Measurements from ENCODE around the gene SPDYC. TPM values are rescaled to one million over a fixed set of nuclear protein-coding genes. Genes with fewer than 3 reads are reported as not detected.

The SPDYC gene
- total and polyA plus RNA-seq, 2 experiments from 2014 or later = 0.27 TPM; not detected in 1

DNA sequence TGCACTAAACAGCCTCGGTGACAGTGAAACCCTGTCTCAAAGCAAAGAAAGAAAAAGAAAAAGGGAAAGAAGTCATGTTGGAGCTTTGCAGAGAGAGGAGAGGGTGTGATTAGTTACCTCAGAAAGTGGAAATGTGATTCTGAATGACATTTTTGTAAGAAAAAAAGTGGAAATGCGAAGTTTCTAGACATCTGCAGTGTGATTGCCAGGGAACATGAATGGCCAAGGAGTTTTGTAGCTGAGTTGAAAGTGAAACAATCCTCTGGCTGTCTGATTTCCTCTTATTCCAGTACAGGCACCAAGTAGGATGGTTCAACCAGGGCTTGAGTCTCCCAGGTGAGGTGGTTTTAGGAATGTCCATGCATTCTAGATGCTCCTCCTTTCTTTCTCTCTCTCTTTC is 17.9 kb upstream of the SPDYC start (continued):
- no peak for TF ChIP-seq STAT1 (IDR thresholded peaks at IDR 0.05; ENCODE audit: unreplicated experiment)
- TF ChIP-seq, protein P1, sequence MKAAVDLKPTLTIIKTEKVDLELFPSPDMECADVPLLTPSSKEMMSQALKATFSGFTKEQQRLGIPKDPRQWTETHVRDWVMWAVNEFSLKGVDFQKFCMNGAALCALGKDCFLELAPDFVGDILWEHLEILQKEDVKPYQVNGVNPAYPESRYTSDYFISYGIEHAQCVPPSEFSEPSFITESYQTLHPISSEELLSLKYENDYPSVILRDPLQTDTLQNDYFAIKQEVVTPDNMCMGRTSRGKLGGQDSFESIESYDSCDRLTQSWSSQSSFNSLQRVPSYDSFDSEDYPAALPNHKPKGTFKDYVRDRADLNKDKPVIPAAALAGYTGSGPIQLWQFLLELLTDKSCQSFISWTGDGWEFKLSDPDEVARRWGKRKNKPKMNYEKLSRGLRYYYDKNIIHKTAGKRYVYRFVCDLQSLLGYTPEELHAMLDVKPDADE (IDR thresholded peaks at IDR 0.05) = no peak

DNA sequence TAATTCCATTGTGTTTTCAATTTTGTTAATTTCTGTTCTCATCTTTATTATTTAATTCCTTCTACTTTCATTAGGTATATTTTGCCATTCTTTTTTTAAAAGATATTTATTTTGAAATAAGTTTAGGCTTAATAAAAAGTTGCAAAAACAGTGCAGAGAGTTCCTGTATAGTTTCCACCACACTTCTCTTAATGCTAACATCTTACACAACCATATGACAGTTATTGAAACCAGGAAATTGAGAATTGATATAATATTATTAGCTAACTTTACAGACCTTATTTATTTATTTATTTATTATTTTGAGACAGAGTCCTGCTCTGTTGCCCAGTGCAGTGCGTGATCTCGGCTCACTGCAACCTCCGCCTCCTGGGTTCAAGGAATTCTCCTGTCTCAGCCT is 13.8 kb upstream of the SPDYC start:
- Histone ChIP-seq H3K4me3 (no peak overlapping the region), H3K4me2 (no peak overlapping the region), H3K4me1 (ENCODE audit: insufficient read depth) (no peaks in the 10 kb centered on the region), H4K20me1 (replicated peaks; ENCODE audit: insufficient read depth) (no peaks in the 10 kb centered on the region), H3K27ac (ENCODE audit: low read depth) (no peak overlapping the region), H3F3A (replicated peaks; ENCODE audit: low read depth) (no peaks in the 10 kb centered on the region), H3K27me3 (ENCODE audit: insufficient read depth) (no peaks in the 10 kb centered on the region), H3K36me3 (ENCODE audit: insufficient read depth) (no peaks in the 10 kb centered on the region), H3K79me2 (replicated peaks; ENCODE audit: insufficient read depth) (no peaks in the 10 kb centered on the region), H3K9me2 (ENCODE audit: insufficient read depth) (no peaks in the 10 kb centered on the region), H2AFZ (no peak overlapping the region)
- H3K36me3 Mint-ChIP-seq (ENCODE audit: low read depth) = no peaks in the 10 kb centered on the region; the same call in 2 of the 3 replicates
- no peak for ATAC-seq
- no peak for DNase-seq (ENCODE audit: low spot score)
- H3K4me1 Mint-ChIP-seq = no peaks in the 10 kb centered on the region
- no peak overlapping the region for H3K27ac Mint-ChIP-seq
- H3K27me3 Mint-ChIP-seq (ENCODE audit: insufficient read depth, low read depth, poor library complexity) = peaks cover 3% of the 10 kb centered on the region
- no peak overlapping the region for H3K4me3 Mint-ChIP-seq
- no peaks in the 10 kb centered on the region for H3K9me3 Mint-ChIP-seq
- TF ChIP-seq, protein P1 (IDR thresholded peaks at IDR 0.05) = no peak
- TF ChIP-seq EZH2 (IDR thresholded peaks at IDR 0.05; ENCODE audit: low read depth, unreplicated experiment) (no peak), NANOG (IDR thresholded peaks at IDR 0.05; ENCODE audit: borderline replicate concordance) (no peak), POLR2AphosphoS5 (IDR thresholded peaks at IDR 0.05; ENCODE audit: low read depth) (no peak), EZH2phosphoT487 (IDR thresholded peaks at IDR 0.05; ENCODE audit: unreplicated experiment) (no peak), CREB1 (CRISPR knock-in tag; IDR thresholded peaks at IDR 0.05; ENCODE audit: low read depth) (no peak), ZNF114 (CRISPR knock-in tag; IDR thresholded peaks at IDR 0.05) (no peak), STAT1 (IDR thresholded peaks at IDR 0.05; ENCODE audit: unreplicated experiment) (no peak), ZNF331 (CRISPR knock-in tag; IDR thresholded peaks at IDR 0.05; ENCODE audit: low read depth) (no peak)
- TF ChIP-seq, protein P2, sequence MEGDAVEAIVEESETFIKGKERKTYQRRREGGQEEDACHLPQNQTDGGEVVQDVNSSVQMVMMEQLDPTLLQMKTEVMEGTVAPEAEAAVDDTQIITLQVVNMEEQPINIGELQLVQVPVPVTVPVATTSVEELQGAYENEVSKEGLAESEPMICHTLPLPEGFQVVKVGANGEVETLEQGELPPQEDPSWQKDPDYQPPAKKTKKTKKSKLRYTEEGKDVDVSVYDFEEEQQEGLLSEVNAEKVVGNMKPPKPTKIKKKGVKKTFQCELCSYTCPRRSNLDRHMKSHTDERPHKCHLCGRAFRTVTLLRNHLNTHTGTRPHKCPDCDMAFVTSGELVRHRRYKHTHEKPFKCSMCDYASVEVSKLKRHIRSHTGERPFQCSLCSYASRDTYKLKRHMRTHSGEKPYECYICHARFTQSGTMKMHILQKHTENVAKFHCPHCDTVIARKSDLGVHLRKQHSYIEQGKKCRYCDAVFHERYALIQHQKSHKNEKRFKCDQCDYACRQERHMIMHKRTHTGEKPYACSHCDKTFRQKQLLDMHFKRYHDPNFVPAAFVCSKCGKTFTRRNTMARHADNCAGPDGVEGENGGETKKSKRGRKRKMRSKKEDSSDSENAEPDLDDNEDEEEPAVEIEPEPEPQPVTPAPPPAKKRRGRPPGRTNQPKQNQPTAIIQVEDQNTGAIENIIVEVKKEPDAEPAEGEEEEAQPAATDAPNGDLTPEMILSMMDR (conservative IDR thresholded peaks at IDR 0.05; ENCODE audit: low read depth in 2 of 2) = no peak
- TF ChIP-seq, protein P3, sequence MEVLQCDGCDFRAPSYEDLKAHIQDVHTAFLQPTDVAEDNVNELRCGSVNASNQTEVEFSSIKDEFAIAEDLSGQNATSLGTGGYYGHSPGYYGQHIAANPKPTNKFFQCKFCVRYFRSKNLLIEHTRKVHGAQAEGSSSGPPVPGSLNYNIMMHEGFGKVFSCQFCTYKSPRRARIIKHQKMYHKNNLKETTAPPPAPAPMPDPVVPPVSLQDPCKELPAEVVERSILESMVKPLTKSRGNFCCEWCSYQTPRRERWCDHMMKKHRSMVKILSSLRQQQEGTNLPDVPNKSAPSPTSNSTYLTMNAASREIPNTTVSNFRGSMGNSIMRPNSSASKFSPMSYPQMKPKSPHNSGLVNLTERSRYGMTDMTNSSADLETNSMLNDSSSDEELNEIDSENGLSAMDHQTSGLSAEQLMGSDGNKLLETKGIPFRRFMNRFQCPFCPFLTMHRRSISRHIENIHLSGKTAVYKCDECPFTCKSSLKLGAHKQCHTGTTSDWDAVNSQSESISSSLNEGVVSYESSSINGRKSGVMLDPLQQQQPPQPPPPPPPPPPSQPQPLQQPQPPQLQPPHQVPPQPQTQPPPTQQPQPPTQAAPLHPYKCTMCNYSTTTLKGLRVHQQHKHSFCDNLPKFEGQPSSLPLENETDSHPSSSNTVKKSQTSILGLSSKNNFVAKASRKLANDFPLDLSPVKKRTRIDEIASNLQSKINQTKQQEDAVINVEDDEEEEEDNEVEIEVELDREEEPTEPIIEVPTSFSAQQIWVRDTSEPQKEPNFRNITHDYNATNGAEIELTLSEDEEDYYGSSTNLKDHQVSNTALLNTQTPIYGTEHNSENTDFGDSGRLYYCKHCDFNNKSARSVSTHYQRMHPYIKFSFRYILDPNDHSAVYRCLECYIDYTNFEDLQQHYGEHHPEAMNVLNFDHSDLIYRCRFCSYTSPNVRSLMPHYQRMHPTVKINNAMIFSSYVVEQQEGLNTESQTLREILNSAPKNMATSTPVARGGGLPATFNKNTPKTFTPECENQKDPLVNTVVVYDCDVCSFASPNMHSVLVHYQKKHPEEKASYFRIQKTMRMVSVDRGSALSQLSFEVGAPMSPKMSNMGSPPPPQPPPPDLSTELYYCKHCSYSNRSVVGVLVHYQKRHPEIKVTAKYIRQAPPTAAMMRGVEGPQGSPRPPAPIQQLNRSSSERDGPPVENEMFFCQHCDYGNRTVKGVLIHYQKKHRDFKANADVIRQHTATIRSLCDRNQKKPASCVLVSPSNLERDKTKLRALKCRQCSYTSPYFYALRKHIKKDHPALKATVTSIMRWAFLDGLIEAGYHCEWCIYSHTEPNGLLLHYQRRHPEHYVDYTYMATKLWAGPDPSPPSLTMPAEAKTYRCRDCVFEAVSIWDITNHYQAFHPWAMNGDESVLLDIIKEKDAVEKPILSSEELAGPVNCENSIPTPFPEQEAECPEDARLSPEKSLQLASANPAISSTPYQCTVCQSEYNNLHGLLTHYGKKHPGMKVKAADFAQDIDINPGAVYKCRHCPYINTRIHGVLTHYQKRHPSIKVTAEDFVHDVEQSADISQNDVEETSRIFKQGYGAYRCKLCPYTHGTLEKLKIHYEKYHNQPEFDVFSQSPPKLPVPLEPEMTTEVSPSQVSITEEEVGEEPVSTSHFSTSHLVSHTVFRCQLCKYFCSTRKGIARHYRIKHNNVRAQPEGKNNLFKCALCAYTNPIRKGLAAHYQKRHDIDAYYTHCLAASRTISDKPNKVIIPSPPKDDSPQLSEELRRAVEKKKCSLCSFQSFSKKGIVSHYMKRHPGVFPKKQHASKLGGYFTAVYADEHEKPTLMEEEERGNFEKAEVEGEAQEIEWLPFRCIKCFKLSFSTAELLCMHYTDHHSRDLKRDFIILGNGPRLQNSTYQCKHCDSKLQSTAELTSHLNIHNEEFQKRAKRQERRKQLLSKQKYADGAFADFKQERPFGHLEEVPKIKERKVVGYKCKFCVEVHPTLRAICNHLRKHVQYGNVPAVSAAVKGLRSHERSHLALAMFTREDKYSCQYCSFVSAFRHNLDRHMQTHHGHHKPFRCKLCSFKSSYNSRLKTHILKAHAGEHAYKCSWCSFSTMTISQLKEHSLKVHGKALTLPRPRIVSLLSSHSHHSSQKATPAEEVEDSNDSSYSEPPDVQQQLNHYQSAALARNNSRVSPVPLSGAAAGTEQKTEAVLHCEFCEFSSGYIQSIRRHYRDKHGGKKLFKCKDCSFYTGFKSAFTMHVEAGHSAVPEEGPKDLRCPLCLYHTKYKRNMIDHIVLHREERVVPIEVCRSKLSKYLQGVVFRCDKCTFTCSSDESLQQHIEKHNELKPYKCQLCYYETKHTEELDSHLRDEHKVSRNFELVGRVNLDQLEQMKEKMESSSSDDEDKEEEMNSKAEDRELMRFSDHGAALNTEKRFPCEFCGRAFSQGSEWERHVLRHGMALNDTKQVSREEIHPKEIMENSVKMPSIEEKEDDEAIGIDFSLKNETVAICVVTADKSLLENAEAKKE (CRISPR knock-in tag; IDR thresholded peaks at IDR 0.05) = no peak
- TF ChIP-seq, protein P4, sequence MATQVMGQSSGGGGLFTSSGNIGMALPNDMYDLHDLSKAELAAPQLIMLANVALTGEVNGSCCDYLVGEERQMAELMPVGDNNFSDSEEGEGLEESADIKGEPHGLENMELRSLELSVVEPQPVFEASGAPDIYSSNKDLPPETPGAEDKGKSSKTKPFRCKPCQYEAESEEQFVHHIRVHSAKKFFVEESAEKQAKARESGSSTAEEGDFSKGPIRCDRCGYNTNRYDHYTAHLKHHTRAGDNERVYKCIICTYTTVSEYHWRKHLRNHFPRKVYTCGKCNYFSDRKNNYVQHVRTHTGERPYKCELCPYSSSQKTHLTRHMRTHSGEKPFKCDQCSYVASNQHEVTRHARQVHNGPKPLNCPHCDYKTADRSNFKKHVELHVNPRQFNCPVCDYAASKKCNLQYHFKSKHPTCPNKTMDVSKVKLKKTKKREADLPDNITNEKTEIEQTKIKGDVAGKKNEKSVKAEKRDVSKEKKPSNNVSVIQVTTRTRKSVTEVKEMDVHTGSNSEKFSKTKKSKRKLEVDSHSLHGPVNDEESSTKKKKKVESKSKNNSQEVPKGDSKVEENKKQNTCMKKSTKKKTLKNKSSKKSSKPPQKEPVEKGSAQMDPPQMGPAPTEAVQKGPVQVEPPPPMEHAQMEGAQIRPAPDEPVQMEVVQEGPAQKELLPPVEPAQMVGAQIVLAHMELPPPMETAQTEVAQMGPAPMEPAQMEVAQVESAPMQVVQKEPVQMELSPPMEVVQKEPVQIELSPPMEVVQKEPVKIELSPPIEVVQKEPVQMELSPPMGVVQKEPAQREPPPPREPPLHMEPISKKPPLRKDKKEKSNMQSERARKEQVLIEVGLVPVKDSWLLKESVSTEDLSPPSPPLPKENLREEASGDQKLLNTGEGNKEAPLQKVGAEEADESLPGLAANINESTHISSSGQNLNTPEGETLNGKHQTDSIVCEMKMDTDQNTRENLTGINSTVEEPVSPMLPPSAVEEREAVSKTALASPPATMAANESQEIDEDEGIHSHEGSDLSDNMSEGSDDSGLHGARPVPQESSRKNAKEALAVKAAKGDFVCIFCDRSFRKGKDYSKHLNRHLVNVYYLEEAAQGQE (IDR thresholded peaks at IDR 0.05; ENCODE audit: unreplicated experiment) = no peak
